GM12878 (cell line): ENCODE measurements around the gene PDIA4. TPM values are rescaled to one million over a fixed set of nuclear protein-coding genes. Genes with fewer than 3 reads are reported as not detected.
A peak's percentile ranks its signal among the peaks of the same experiment; 100 is the strongest.

Experiments
- ATAC-seq: fragments of 200-7000 bp; cut with Tn5 transposase; 3 replicates; pipeline ENCODE4 v1.9.1; 2020; ENCODE audit warnings: mild to moderate bottlenecking, moderate library complexity
- BruUV-seq: library from RNA; stranded (reverse); fragments of 400-500 nt; replicated peaks from 2 replicates; lab custom pipeline; 2021; lab: Mats Ljungman, UMichigan
- CTCF ChIA-PET: fragments of 300-600 bp; sonication (Branson Sonifier 250); formaldehyde crosslinking; extraction: SDS; loops from one replicate; lab custom pipeline; 2021; ENCODE audit warnings: inconsistent platforms; lab: Yijun Ruan, JAX
- POLR2A ChIA-PET: fragments of 350-600 bp; formaldehyde crosslinking; extraction: SDS; loops from one replicate; lab custom pipeline; 2021; ENCODE audit warnings: inconsistent platforms; lab: Charles Lee
- RAD21 ChIA-PET: fragments of 300-600 bp; sonication (Branson Sonifier 250); formaldehyde crosslinking; loops from one replicate; lab custom pipeline; 2023; ENCODE audit warnings: antibody characterized with exemption; ENCODE audit not compliant: unreplicated experiment; lab: Charles Lee
- SMC1A ChIA-PET: fragments of 300-600 bp; sonication (Branson Sonifier 250); formaldehyde crosslinking; loops from one replicate; lab custom pipeline; 2023; ENCODE audit not compliant: unreplicated experiment, uncharacterized antibody; lab: Charles Lee
- DNase-seq: peaks from one replicate; pipeline ENCODE4 v3.0.0-alpha.2; 2011; ENCODE audit warnings: low read depth, low spot score
- FAIRE-seq: peaks from 3 replicates; lab custom pipeline; 2011; peaks lifted over from hg19 to GRCh38; lab: Jason Lieb, UNC
- H2AFZ ChIP-seq: 2 replicates; pipeline ENCODE4 v1.6.0; 2011; ENCODE audit warnings: low read depth, low read length, control low read depth; ENCODE audit not compliant: control insufficient read depth
- H3K27ac ChIP-seq: 2 replicates; pipeline ENCODE4 v1.5.1; 2011; ENCODE audit warnings: control low read depth; ENCODE audit not compliant: control insufficient read depth, insufficient read depth
- H3K27me3 ChIP-seq, 2 experiments: replicated peaks in 1 of 2; 2 replicates each; pipeline versions ENCODE4 v1.6.0 to v1.6.1; 2011; ENCODE audit warnings: low read length in 1 of 2; ENCODE audit not compliant: control insufficient read depth in 2 of 2, insufficient read depth in 2 of 2
- H3K36me3 ChIP-seq, 2 experiments: 2 replicates each; pipeline ENCODE4 v1.5.1; 2011; ENCODE audit warnings: low read length in 1 of 2; ENCODE audit not compliant: control insufficient read depth in 2 of 2, insufficient read depth in 2 of 2
- H3K4me1 ChIP-seq: 2 replicates; pipeline ENCODE4 v1.6.1; 2011; ENCODE audit warnings: mild to moderate bottlenecking, low read length, moderate library complexity, mixed read lengths; ENCODE audit not compliant: control insufficient read depth, insufficient read depth
- H3K4me2 ChIP-seq: 2 replicates; pipeline ENCODE4 v1.6.0; 2011; ENCODE audit warnings: control low read depth; ENCODE audit not compliant: control insufficient read depth, insufficient read depth
- H3K4me3 ChIP-seq: fragments of 200-600 bp; sonication (generic); 2 replicates; pipeline ENCODE4 v1.5.1; 2016
- H3K79me2 ChIP-seq: 2 replicates; pipeline ENCODE4 v1.6.0; 2011; ENCODE audit warnings: low read length; ENCODE audit not compliant: control insufficient read depth, insufficient read depth
- H3K9ac ChIP-seq: 2 replicates; pipeline ENCODE4 v1.8.0; 2011; ENCODE audit warnings: low read length, control low read depth, mixed read lengths; ENCODE audit not compliant: control insufficient read depth, insufficient read depth
- H3K9me3 ChIP-seq: replicated peaks from 3 replicates; pipeline ENCODE4 v1.5.1; 2011; ENCODE audit warnings: mild to moderate bottlenecking, low read length; ENCODE audit not compliant: control insufficient read depth, insufficient read depth
- H4K20me1 ChIP-seq: 2 replicates; pipeline ENCODE4 v1.6.0; 2011; ENCODE audit not compliant: control insufficient read depth, insufficient read depth
- ATF2 ChIP-seq: IDR thresholded peaks from 2 replicates; pipeline ENCODE4 v1.6.1; 2012; ENCODE audit warnings: low read length, inconsistent platforms
- ATF7 ChIP-seq: fragments of 450-650 bp; IDR thresholded peaks from 2 replicates; pipeline ENCODE4 v1.6.1; 2016; ENCODE audit warnings: low read depth, mild to moderate bottlenecking
- CREM ChIP-seq: IDR thresholded peaks from 2 replicates; pipeline ENCODE4 v1.6.1; 2014; ENCODE audit warnings: antibody characterized with exemption, low read depth
- E2F8 ChIP-seq: fragments of 450-650 bp; IDR thresholded peaks from 2 replicates; pipeline ENCODE4 v1.6.1; 2018; ENCODE audit warnings: mild to moderate bottlenecking, low read depth, moderate library complexity; ENCODE audit not compliant: partially characterized antibody
- EGR1 ChIP-seq, 2 experiments: IDR thresholded peaks; 1 replicate in 1 of 2; 2 replicates in 1 of 2; pipeline ENCODE4 v1.6.1; 2011 to 2012; ENCODE audit warnings: low read depth in 2 of 2, low read length in 2 of 2, borderline replicate concordance in 1 of 2, mild to moderate bottlenecking in 1 of 2, moderate library complexity in 1 of 2
- EZH2 ChIP-seq: IDR thresholded peaks from 2 replicates; pipeline ENCODE4 v1.6.1; 2012; ENCODE audit warnings: low read depth, mild to moderate bottlenecking, control low read depth, inconsistent platforms, low read length, borderline replicate concordance; ENCODE audit not compliant: control insufficient read depth
- MEF2B ChIP-seq: fragments of 450-650 bp; IDR thresholded peaks from 2 replicates; pipeline ENCODE4 v1.6.1; 2018; ENCODE audit warnings: mild to moderate bottlenecking, moderate library complexity; ENCODE audit not compliant: partially characterized antibody, poor library complexity, severe bottlenecking
- RCOR1 ChIP-seq: conservative IDR thresholded peaks from 2 replicates; pipeline ENCODE4 v1.6.1; 2012; ENCODE audit warnings: low read depth, low read length, improper control_type of control experiment
- TCF3 ChIP-seq: IDR thresholded peaks from 2 replicates; pipeline ENCODE4 v1.6.1; 2012; ENCODE audit warnings: low read depth, mild to moderate bottlenecking, low read length, borderline replicate concordance; ENCODE audit not compliant: insufficient read depth
- TCF7 ChIP-seq: IDR thresholded peaks from 2 replicates; pipeline ENCODE4 v1.6.1; 2014; ENCODE audit warnings: antibody characterized with exemption, borderline replicate concordance
- ZNF207 ChIP-seq: fragments of 450-650 bp; IDR thresholded peaks from 2 replicates; pipeline ENCODE4 v1.6.1; 2014; ENCODE audit warnings: antibody characterized with exemption, mild to moderate bottlenecking, borderline replicate concordance
- ZSCAN29 ChIP-seq: fragments of 450-650 bp; IDR thresholded peaks from 2 replicates; pipeline ENCODE4 v1.6.1; 2017; ENCODE audit warnings: mild to moderate bottlenecking, moderate library complexity
- ZZZ3 ChIP-seq: IDR thresholded peaks from 2 replicates; pipeline ENCODE4 v1.6.1; 2011; ENCODE audit warnings: low read depth; ENCODE audit not compliant: control insufficient read depth, insufficient read length
- WGBS: methylation state at CpG from one replicate; pipeline ENCODE4 v1.1.6; 2016; ENCODE audit warnings: low lambda C conversion rate; ENCODE audit not compliant: insufficient replicate concordance, insufficient coverage; ENCODE audit errors: missing lambda C conversion rate; 5-methylcytosine and 5-hydroxymethylcytosine counted together
- in situ Hi-C: fragments of 300-500 bp; cut with MboI; formaldehyde crosslinking; loops from 9 replicates; pipeline ENCODE4 v1.14.3; 2018; ENCODE audit warnings: mixed read lengths
- intact Hi-C: fragments of 100-400 bp; cut with micrococcal nuclease; formaldehyde crosslinking; loops from one replicate; pipeline ENCODE4 v1.14.2; 2022; ENCODE audit not compliant: unreplicated experiment
- polyA plus RNA-seq, 11 experiments: library from polyadenylated mRNA; depleted of rRNA in 4 of 11; unstranded in 6 of 11; stranded (reverse) in 5 of 11; fragments of >200 nt; fragmentation: Nextera tagmentation in 4 of 11; fragmentation: Illumina TruSeq in 1 of 11; extraction: Ambion mirVana in 4 of 11; extraction: Trizol in 1 of 11; gene quantifications; 1 replicate in 1 of 11; 2 replicates in 10 of 11; pipeline versions ENCODE4 v1.2.1 to v1.2.3, GENCODE V29; 2011 to 2016; ENCODE audit warnings: inconsistent platforms in 2 of 11, missing spikeins in 2 of 11, low read depth in 1 of 11
- total RNA-seq, 4 experiments: library from RNA; depleted of rRNA in 3 of 4; stranded (reverse); fragments of >200 nt in 3 of 4; fragmentation: Illumina TruSeq in 1 of 4; extraction: Trizol in 1 of 4; gene quantifications; 2 replicates each; pipeline versions ENCODE4 v1.2.1 to v1.2.3, GENCODE V29; 2013 to 2021
- TF ChIP-seq, protein P1 (sequence below): fragments of 450-650 bp; IDR thresholded peaks from 2 replicates; pipeline ENCODE4 v1.6.1; 2016; ENCODE audit warnings: mild to moderate bottlenecking
- TF ChIP-seq, protein P2 (sequence below): IDR thresholded peaks from 2 replicates; pipeline ENCODE4 v1.6.1; 2011; ENCODE audit warnings: low read depth, mild to moderate bottlenecking, low read length, moderate library complexity, borderline replicate concordance; ENCODE audit errors: extremely low read depth

The PDIA4 gene
- total and polyA plus RNA-seq, 10 of the 15 experiments (the other 5 are each of a cell fraction or from before 2014, with no cell fraction given): 7.1 to 306 (median 106) TPM

DNA sequence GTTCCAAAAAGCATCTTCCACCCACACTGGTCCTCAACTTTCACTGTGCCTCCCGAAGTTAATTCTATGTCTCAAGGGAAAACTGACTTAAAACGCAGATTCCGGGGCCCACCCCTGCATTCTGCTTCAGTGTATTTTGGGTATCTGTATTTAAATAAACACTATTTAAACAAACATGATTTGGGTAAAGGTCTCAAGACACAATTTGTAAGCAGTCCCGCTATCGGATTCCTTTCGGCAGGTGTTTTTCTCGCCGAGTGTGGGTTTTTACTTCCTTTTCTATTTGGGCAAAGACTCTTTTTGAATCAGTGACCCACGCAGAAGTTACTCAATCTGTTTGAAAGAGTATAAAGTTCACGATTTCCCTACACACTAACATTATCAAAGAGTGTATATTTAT is 1.2 kb downstream of the PDIA4 start (continued):
- TF ChIP-seq TCF3 (no peak), ZNF207 (no peak), TCF7 (0 out of 2 replicates have a peak, but pooled peaks have one; percentile 26), ZSCAN29 (no peak), ATF7 (no peak), E2F8 (no peak), ZZZ3 (no peak), EGR1 (IDR thresholded peaks at IDR 0.05; ENCODE audit: borderline replicate concordance in 1 of 2, low read depth in 2 of 2, low read length in 2 of 2) (peak in 1 of 2 experiments; percentile 23; a peak in 1 of 3 replicates)

DNA sequence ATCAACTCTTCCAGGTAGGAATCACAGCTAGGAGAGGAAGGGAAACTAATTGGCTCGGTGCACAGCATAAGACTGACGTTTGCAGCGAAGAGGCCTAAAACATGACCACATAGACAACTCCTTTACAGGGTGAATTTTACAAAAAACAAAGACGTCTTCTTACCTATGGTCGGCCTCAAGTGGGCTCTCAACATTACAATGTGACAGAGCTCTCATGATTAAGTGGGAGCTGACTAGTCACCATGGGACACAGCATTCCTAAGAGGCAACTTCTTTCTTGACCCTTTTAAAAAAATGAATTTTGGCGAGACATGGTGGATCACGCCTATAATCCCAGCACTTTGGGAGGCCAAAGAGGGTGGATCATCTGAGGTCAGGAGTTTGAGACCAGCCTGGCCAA is 4.6 kb downstream of the PDIA4 start:
- in situ Hi-C loops (no loop called here), intact Hi-C loops (no loop called here)
- SMC1A ChIA-PET: interaction anchor here (0.8 to 1.4 kb wide), 2 partner anchors 42 to 64 kb away, joined by 3 read pairs; no protein-coding TSS in a partner anchor
- RAD21 ChIA-PET: no interaction called here
- no peaks in the 10 kb centered on the region for H3K27me3 ChIP-seq
- peaks cover 71% of the 10 kb centered on the region for H3K79me2 ChIP-seq
- 82% methylated on average over 7 of the region's 7 CpGs for WGBS
- H3K4me3 ChIP-seq: peak overlapping the region; percentile 10; the same call in 1 of the 2 replicates
- H3K36me3 ChIP-seq: peaks cover 1 to 15% of the 10 kb centered on the region in 2 experiments
- DNase-seq (no peak), ATAC-seq (no peak), FAIRE-seq (no peak)
- H3K9ac ChIP-seq: 0 out of 2 replicates have a peak overlapping the region, but pooled peaks have one; percentile 17
- CTCF ChIA-PET: interaction anchor here (1.0 to 10.6 kb wide), 3 partner anchors 12 to 42 kb away, joined by 3 to 75 read pairs (median 7); no protein-coding TSS in a partner anchor
- H3K4me1 ChIP-seq: peaks cover 5% of the 10 kb centered on the region
- no peaks in the 10 kb centered on the region for H3K9me3 ChIP-seq
- H3K4me2 ChIP-seq: peak overlapping the region; percentile 62; the same call in 1 of the 2 replicates
- H3K27ac ChIP-seq: no peak overlapping the region; the same call in 1 of the 2 replicates
- no peak overlapping the region for H2AFZ ChIP-seq
- BruUV-seq: no TSS peak
- POLR2A ChIA-PET: interaction anchor here (0.6 kb wide), 1 partner anchor 9 kb away, joined by 5 read pairs; no protein-coding TSS in a partner anchor
- no peaks in the 10 kb centered on the region for H4K20me1 ChIP-seq
- TF ChIP-seq CREM: no peak
- no peak for TF ChIP-seq RCOR1
- TF ChIP-seq, protein P1, sequence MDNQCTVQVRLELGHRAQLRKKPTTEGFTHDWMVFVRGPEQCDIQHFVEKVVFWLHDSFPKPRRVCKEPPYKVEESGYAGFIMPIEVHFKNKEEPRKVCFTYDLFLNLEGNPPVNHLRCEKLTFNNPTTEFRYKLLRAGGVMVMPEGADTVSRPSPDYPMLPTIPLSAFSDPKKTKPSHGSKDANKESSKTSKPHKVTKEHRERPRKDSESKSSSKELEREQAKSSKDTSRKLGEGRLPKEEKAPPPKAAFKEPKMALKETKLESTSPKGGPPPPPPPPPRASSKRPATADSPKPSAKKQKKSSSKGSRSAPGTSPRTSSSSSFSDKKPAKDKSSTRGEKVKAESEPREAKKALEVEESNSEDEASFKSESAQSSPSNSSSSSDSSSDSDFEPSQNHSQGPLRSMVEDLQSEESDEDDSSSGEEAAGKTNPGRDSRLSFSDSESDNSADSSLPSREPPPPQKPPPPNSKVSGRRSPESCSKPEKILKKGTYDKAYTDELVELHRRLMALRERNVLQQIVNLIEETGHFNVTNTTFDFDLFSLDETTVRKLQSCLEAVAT: no peak
- TF ChIP-seq ATF2: no peak
- TF ChIP-seq ZNF207: no peak
- TF ChIP-seq, protein P2, sequence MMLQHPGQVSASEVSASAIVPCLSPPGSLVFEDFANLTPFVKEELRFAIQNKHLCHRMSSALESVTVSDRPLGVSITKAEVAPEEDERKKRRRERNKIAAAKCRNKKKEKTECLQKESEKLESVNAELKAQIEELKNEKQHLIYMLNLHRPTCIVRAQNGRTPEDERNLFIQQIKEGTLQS: no peak
- no peak for TF ChIP-seq EGR1 (IDR thresholded peaks at IDR 0.05; ENCODE audit: borderline replicate concordance in 1 of 2, low read depth in 2 of 2, low read length in 2 of 2)
- no peak for TF ChIP-seq TCF3
- TF ChIP-seq EZH2: no peak
- no peak for TF ChIP-seq MEF2B
